ENCODE results near the gene CAPN8.

DNA sequence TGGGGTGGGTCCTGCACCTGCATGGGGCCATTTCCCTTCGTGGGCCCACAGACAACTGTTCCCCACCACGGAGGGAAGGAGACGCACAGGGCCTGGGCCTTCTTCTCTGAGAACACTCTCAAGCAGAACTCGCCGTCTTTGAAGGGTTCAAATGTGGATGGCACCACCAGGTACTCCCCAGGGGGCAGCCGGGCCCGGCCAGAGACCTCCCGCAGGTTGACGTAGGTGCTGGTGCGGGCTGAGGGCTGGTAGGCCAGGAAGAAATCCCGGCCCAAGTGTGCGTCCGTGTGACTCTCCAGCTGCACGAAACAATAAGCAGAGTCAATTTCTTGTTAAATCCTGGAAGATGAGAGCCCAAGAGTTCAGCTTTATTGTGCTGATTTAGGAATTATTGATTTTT, 56.4 kb downstream of the CAPN8 start:
- TF ChIP-seq CTCF (IDR thresholded peaks at IDR 0.05): no peak
- no peak for TF ChIP-seq POLR2A (IDR thresholded peaks at IDR 0.05)
